Gastroesophageal sphincter (tissue), 4 donors: ENCODE data around the gene COL6A1. TPM values are rescaled to one million over a fixed set of nuclear protein-coding genes. Genes with fewer than 3 reads are reported as not detected.
A peak's percentile ranks its signal among the peaks of the same experiment; 100 is the strongest.
"Not testable (repeated sequence)": the region's sequence is repeated elsewhere in the genome, so short reads cannot be mapped to it uniquely, and the experiment has no call there.

ENCODE experiments used
- ATAC-seq: fragments of 150-250 bp; one replicate; pipeline ENCODE4 v1.9.1; 2016; ENCODE audit warnings: mild to moderate bottlenecking, moderate library complexity
- H3K27ac ChIP-seq, 4 donors: fragments of 200-600 bp; sonication (generic) in 3 of 4; 1 replicate in 3 of 4; 2 replicates in 1 of 4; pipeline ENCODE4 v1.5.1; 2016 to 2019
- H3K27me3 ChIP-seq: fragments of 200-600 bp; sonication (generic); one replicate; pipeline ENCODE4 v1.5.1; 2019
- H3K36me3 ChIP-seq, 2 donors: fragments of 200-600 bp; sonication (generic); one replicate each; pipeline ENCODE4 v1.5.1; 2019; ENCODE audit warnings: control low read depth in 1 of 2
- H3K4me1 ChIP-seq, 3 donors: fragments of 200-600 bp; sonication (generic); 1 replicate in 2 of 3; 2 replicates in 1 of 3; pipeline ENCODE4 v1.5.1; 2016 to 2019; ENCODE audit warnings: control low read depth in 2 of 3
- H3K4me3 ChIP-seq, 2 donors: fragments of 200-600 bp; sonication (generic); one replicate each; pipeline ENCODE4 v1.5.1; 2019; ENCODE audit warnings: mild to moderate bottlenecking in 1 of 2, moderate library complexity in 1 of 2
- H3K9me3 ChIP-seq, 3 donors: fragments of 200-600 bp; sonication (generic); one replicate each; pipeline ENCODE4 v1.5.1; 2017 to 2019; ENCODE audit warnings: control low read depth in 2 of 3
- CTCF ChIP-seq, 4 experiments: fragments of 200-600 bp in 2 of 4; fragments of 450-650 bp in 2 of 4; sonication (generic) in 1 of 4; IDR thresholded peaks; one replicate each; pipeline ENCODE4 v1.5.1; 2017 to 2019; ENCODE audit warnings: antibody characterized with exemption in 4 of 4, mild to moderate bottlenecking in 2 of 4, moderate library complexity in 2 of 4
- EP300 ChIP-seq: sonication (generic); formaldehyde crosslinking; IDR thresholded peaks from one replicate; pipeline ENCODE4 v1.6.1; 2017; ENCODE audit warnings: antibody characterized with exemption, mild to moderate bottlenecking
- POLR2A ChIP-seq, 2 donors: fragments of 450-650 bp; IDR thresholded peaks; one replicate each; pipeline ENCODE4 v1.6.1; 2017; ENCODE audit warnings: antibody characterized with exemption in 2 of 2, mild to moderate bottlenecking in 2 of 2, moderate library complexity in 1 of 2
- POLR2AphosphoS5 ChIP-seq: sonication (generic); formaldehyde crosslinking; IDR thresholded peaks from one replicate; pipeline ENCODE4 v1.6.1; 2017; ENCODE audit warnings: antibody characterized with exemption
- WGBS, 2 donors: methylation state at CpG; one replicate each; pipeline ENCODE4 v1.1.5; 2018; ENCODE audit warnings: low coverage in 1 of 2; 5-methylcytosine and 5-hydroxymethylcytosine counted together
- total RNA-seq, 4 donors: library from RNA; depleted of rRNA; stranded (reverse); fragments of >200 nt; gene quantifications; one replicate each; pipeline ENCODE4 v1.1.0, GENCODE V29; 2016

COL6A1 gene
- total RNA-seq, 4 donors from 2014 or later: 477 to 1,231 (median 878) TPM

- H3K27me3 ChIP-seq: no peaks in the 10 kb centered on the region
- no peak for ATAC-seq
- H3K9me3 ChIP-seq: no peaks in the 10 kb centered on the region
- H3K27ac ChIP-seq: peak overlapping the region in 3 of 4 donors; percentile 64 to 70 (median 66)
- H3K36me3 ChIP-seq: no peaks in the 10 kb centered on the region
- H3K4me3 ChIP-seq: peak overlapping the region in 1 of 2 donors; percentile 5
- H3K4me1 ChIP-seq: peaks cover 0 to 52% (median 23%) of the 10 kb centered on the region in 3 donors
- TF ChIP-seq POLR2AphosphoS5 (no peak), EP300 (no peak), CTCF (IDR thresholded peaks at IDR 0.05) (no peak), POLR2A (IDR thresholded peaks at IDR 0.05) (no peak)
- WGBS, 2 donors: 21 to 80% methylated on average over 2 to 12 of the region's 35 CpGs
These were observed 31.4 kb upstream of the COL6A1 start for GRCh38 chr21:45949928-45950739.

GRCh38 chr21:45950740-45951515, 30.6 kb upstream of the COL6A1 start:
- TF ChIP-seq CTCF (IDR thresholded peaks at IDR 0.05) (no peak), POLR2AphosphoS5 (peak; percentile 40), EP300 (no peak), POLR2A (IDR thresholded peaks at IDR 0.05) (no peak)
- no peaks in the 10 kb centered on the region for H3K9me3 ChIP-seq
- H3K36me3 ChIP-seq: no peaks in the 10 kb centered on the region
- peak overlapping the region in 3 of 4 donors; percentile 64 to 70 (median 66) for H3K27ac ChIP-seq
- no peaks in the 10 kb centered on the region for H3K27me3 ChIP-seq
- H3K4me1 ChIP-seq: peaks cover 0 to 56% (median 23%) of the 10 kb centered on the region in 3 donors
- 13 to 15% methylated on average over 7 to 14 of the region's 21 CpGs for WGBS, 2 donors
- ATAC-seq: peak; percentile 79
- H3K4me3 ChIP-seq: peak overlapping the region in 1 of 2 donors; percentile 5

GRCh38 chr21:45951676-45952075, 29.9 kb upstream of the COL6A1 start:
- Histone ChIP-seq H3K36me3 (no peaks in the 10 kb centered on the region), H3K27me3 (no peaks in the 10 kb centered on the region), H3K4me3 (no peak overlapping the region), H3K4me1 (peaks cover 0 to 56% (median 23%) of the 10 kb centered on the region in 3 donors), H3K27ac (peak overlapping the region in 3 of 4 donors; percentile 64 to 70 (median 66)), H3K9me3 (no peaks in the 10 kb centered on the region)
- WGBS, 2 donors: 90% methylated on average over 8 of the region's 15 CpGs; no CpG with 5 or more reads in 1 of the 2 donors
- no peak for ATAC-seq
- TF ChIP-seq POLR2A (IDR thresholded peaks at IDR 0.05) (no peak), POLR2AphosphoS5 (no peak), EP300 (no peak), CTCF (IDR thresholded peaks at IDR 0.05) (no peak)

- WGBS, 2 donors: 90 to 95% methylated on average over 6 to 9 of the region's 10 CpGs
- Histone ChIP-seq H3K4me1 (peaks cover 0 to 63% (median 27%) of the 10 kb centered on the region in 3 donors), H3K27ac (peak overlapping the region in 3 of 4 donors; percentile 82 to 86 (median 85))
- H3K27me3 ChIP-seq, ATAC-seq, H3K9me3 ChIP-seq, H3K4me3 ChIP-seq, H3K36me3 ChIP-seq: not testable (repeated sequence)
These were observed 29.0 kb upstream of the COL6A1 start for GRCh38 chr21:45952527-45952926.

- Histone ChIP-seq H3K9me3 (no peaks in the 10 kb centered on the region), H3K36me3 (no peaks in the 10 kb centered on the region), H3K27ac (peak overlapping the region in 3 of 4 donors; percentile 82 to 86 (median 85)), H3K4me1 (peaks cover 0 to 68% (median 27%) of the 10 kb centered on the region in 3 donors), H3K27me3 (no peaks in the 10 kb centered on the region), H3K4me3 (no peak overlapping the region)
- no peak for TF ChIP-seq POLR2A (IDR thresholded peaks at IDR 0.05)
- TF ChIP-seq EP300: no peak
- TF ChIP-seq CTCF (IDR thresholded peaks at IDR 0.05): no peak
- no peak for TF ChIP-seq POLR2AphosphoS5
- 75 to 79% methylated on average over 5 to 7 of the region's 11 CpGs for WGBS, 2 donors
- ATAC-seq: no peak
These were observed 28.6 kb upstream of the COL6A1 start for GRCh38 chr21:45952974-45953373.
